HG03432 (cell line): ENCODE measurements around the gene TBC1D17.

ENCODE experiments used
- ATAC-seq: cut with Tn5 transposase; IDR thresholded peaks from one replicate; pipeline ENCODE4 v1.9.1; 2021; ENCODE audit warnings: mild to moderate bottlenecking, moderate library complexity; ENCODE audit not compliant: unreplicated experiment

The TBC1D17 gene

GRCh38 chr19:49890349-49891311 is 13.1 kb downstream of the TBC1D17 start:
- ATAC-seq = no peak

DNA sequence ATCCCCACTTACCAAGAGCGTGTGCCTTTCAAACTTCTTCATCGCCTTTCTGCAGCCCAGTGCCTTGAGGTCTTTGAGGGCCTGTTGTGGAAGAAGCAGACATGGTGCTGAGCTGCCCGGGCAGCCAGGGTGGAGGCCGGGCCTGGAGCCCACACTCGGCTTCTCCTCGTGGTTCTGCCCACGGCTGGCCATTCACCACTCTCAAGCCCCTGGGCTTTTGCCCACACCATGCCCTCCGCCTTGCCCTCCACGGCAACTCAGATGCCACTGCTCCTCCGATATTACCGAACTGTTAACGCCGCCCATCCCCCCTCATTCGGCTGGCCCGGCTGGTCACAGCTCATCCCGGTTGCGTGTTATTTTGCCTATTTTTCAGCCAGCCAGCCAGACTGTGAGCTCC is 13.9 kb downstream of the TBC1D17 start:
- ATAC-seq = no peak

DNA sequence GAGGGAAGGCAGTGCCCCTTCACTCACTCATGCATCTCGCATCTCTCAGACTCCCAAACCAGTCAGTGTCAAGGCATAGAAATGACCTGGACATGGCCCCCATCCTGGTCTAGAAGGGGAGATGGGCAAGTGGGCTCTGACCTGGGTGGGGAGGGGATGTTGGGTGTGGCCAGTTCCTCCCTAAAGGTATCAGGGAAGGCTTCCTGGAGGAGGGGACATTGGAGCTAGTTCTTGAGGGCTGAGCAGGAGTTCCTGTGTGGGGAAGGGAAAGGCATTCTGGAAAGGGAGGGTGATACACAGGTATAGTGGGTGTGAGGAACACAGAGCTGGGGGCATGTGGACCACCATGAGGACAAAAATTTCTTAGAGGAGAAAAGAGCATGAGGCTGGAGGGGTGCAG is 15.2 kb downstream of the TBC1D17 start:
- ATAC-seq = no peak

- ATAC-seq = no peak
These were observed 16.6 kb downstream of the TBC1D17 start for GRCh38 chr19:49894011-49894664.

DNA sequence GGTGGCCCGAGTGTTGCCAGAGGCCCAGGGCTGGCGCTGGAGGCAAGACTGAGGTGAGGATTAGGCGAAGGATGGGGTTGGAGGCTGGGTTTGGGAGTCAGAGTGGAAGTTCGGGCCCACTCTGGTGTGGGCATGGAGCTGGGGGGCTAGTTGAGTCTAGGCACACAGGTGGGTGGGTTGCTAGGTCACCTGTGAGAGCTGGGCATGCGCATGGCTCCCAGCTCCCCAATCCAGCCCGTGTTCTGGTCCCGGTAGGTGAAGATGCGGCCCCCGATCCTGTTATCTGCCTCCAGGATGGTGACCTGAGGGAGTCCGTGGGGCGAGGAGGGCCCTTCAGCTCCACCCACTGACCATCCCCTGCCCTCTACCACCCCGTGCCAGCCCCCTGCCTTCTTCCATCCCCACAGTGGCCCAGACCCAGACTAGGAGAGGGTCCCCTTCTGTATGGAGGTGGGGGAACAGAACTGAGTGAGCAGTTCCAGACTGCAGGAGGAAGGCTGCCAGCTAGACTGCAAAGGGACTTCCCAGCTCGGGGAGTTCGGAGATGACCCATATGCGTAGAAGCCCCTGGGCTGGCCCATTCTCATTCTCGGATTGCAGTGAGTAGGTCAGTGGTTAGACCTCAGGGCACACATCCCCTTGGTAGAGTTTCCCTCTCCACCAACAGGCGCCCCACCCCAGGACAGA is 17.5 kb downstream of the TBC1D17 start:
- ATAC-seq = no peak

GRCh38 chr19:49895566-49896297 is 18.2 kb downstream of the TBC1D17 start:
- no peak for ATAC-seq

DNA sequence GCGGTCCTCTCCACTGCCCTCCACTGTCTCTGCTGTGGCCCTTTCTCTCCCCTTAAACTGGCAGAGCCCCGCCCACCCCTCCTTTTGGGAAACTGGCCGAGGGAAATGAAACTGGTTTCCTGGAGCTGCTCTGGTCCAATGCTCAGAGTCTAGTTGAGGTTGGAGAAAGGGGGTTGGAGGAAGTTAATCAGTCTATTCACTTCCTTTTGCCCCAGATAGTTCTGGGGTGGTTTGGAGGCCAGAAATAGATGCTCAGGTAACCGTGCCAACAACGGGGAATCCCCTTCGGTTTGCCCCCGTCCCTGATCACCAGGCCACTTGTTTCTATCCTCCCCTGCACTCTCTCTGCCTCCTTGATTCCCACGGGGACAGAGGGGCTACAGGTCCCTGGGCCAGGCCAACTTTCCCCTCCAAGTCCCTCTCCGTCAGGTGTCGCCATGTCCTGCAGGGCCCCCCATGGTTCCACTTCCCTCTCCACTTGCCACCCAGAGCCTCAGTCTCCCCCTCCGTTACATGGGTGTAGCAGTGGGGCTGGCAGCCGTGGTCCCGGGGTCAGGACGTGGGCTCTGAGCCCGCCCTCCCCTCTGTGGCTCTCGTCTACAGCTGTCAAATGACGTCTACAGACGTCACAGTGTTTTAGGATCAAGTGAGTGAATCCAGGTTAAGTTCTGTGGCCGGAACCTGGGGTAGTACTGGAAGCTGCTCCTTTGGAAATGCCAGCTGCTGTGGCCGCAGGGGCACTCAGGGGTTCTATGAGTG is 19.5 kb downstream of the TBC1D17 start, which contains the start of gene IL4I1:
TSS of gene IL4I1 (minus strand) at position 25 of the 759 bp plus-strand sequence. CDS start 727 bp downstream, outside the sequence.
- peak; percentile 52 for ATAC-seq

DNA sequence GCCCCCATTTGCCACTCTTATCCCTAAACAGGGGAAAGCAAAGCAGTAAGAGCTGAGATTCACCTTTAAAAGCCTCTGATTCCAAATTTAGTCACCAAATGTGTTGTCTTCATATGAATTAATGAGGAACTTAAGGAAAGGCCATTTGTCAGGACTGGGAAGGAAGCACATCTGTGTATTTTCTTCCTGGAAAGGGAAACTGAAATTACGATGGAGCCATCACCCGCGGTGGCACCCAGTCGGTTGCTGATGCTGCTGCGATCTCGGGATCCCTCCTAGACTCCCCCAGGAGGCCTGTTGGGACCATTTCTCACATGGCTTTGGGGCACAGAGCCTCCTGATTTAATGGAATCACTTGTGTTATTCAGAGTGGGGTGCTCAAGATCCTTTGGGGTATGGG is 26.6 kb downstream of the TBC1D17 start:
- ATAC-seq = no peak

DNA sequence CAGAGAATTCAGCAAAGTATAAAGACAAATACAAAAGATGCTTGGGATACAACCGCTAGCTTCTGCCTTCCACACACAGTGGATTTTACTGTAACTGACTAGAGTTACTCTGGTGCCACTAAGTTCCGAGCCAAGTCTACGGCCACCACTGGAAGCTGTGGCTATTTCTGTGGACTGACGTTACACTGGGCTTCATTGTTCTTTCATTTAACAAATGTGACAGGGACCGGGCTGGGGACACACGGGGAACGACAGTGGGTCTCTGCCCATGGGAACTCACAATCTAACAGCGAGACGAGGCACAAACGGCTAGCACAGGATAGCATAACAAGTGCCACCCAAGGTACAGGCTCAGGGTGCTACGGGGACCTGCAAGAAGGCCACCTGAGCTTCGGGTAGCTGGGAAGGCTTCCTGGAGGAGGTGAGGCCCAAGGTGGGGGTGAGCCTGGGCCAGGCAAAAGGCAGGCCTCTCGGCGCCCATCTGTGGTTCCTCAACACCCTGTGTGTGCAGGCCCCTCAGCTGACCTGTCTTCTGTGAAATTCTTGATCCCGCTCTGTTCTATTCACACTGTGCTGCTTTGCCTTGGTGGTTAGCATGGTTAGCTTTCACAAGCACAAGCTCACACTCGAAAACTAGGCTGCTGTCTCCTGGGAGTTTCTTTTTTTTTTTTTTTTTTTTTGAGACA is 29.5 kb downstream of the TBC1D17 start:
- ATAC-seq = no peak

- ATAC-seq = peak; percentile 38
These were observed 30.4 kb downstream of the TBC1D17 start for GRCh38 chr19:49907745-49908446.

DNA sequence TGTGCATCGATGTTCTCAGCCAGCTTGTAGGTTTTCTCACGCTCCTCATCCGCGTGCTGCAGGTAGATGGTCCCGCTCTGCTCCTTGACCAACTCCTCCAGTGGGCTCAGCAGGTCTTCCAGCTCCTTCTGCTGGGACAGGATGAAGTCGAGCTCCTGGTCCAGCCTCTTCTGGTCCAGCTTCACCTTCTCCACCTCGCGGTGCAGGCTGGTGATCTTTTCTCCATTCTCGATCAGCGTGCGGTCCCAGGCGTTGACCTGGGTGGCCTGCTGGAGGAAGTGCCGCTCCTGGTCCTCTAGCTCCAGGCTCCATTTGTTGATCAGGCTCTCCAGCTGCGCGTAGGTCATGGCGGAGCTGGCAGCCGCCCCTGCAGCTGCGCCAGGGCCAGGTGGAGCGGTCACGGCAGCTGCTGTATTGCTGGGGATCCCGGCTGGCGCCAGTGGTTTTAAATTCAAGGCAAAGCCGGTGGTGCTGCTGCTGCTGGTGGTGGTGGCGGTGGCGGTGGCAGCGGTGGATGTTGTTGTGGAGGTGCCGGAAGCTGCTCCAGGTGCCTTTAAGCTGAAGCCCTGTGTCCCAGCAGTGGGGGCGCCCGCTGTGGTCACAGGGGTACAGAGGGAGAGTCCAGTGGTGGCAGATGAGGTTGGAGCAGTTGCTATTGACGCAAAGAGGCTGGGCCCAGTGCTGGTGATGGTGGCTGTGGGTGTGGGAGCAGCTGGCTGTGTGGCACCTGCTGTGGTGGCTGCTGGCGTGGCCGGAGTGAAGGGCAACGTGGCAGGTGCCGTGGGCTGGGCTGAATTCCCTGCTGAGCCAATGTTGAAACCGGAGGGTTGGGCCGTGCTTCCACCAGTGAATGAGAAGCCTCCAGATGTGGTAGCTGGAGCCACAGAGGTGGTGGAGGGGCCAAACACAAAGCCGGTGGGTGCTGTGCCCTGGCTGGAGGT is 31.2 kb downstream of the TBC1D17 start:
- no peak for ATAC-seq

DNA sequence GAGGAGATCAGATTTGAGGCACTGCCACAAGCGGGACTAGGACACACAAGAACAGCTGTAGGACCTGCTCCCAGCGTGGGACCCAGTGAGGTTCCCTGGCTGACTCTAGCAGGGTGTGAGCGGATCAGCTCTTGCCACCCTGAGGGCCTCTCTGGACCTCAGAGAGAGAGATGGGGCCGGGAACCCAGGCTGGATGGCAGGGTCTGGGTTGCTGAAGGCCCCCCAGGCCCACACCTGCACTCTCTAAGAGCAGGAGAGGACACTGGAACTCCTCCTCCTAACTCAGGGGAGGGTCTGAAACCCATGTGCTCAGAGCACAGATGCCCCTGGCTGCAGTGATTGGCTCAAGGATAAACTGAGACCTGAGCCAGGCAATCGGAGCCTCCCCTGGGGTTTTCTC is 32.7 kb downstream of the TBC1D17 start:
- no peak for ATAC-seq

DNA sequence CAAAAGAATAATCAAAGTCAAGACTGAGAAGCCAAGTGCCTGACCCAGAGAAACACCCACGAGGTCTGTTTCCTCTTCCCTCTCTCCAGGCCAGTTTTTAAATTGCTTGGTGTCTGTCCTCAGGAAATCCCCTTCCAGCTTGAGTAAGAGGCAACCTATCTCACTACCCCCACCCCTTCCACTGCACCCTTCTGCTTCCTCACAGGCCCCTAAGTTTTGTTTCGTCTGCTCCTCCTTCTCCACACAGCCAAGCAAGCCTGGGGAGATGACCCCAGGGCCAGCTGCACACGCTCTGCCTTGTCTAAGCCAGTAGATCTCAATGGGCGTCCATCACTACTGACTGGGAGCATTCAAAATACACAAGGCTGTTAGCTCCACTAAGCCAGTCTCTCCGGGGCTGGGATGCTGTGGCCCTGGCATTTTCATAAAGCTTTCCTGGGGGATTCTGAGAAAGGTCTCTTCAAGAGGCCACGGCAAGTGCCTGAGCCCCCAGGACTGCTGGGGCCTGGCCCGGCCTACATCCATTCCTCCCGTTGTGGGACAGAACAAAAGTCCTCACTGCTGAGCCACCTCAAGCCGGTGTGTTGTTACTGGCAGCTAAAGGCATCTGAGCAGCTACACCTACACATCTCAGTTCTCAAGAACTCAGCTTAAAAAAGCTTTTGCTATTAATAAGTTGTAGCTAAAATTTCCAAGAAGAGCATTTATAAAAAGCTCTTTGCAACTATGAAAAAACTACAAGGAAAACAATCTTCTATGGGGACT is 34.1 kb downstream of the TBC1D17 start:
- peak; percentile 45 for ATAC-seq

GRCh38 chr19:49912965-49913685 is 35.6 kb downstream of the TBC1D17 start:
- no peak for ATAC-seq

DNA sequence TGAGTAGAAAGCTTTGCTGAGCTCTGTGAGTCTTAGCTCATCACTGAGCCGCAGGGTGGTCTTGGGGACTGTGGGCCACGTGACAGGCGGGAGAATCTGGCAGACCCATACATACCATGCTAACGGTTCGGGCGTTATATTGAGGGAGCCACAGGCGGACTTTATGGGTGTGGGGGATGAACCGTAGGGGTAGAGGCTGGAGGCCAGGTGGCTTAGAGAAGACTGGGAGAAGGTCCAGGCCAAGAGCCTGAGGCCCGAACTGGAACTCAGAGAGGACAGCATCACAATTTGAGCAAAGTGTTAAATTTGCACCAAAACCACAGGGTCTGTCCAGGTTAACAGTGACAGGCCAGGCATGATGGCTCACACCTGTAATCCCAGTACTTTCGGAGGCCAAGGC is 36.2 kb downstream of the TBC1D17 start:
- no peak for ATAC-seq

- no peak for ATAC-seq
These were observed 37.8 kb downstream of the TBC1D17 start for GRCh38 chr19:49915271-49915670.
